Ectodermal cell (in vitro differentiated cells): Measurements from ENCODE around the gene LRP11.
"Not testable (repeated sequence)": the region's sequence is repeated elsewhere in the genome, so short reads cannot be mapped to it uniquely, and the experiment has no call there.

Experiments used
- H3K27ac ChIP-seq: 2 replicates; pipeline ENCODE4 v1.7.0; 2013; ENCODE audit warnings: mild to moderate bottlenecking, low read depth, low read length; ENCODE audit not compliant: insufficient read depth, poor library complexity, severe bottlenecking
- H3K27me3 ChIP-seq: 2 replicates; pipeline ENCODE4 v1.7.0; 2013; ENCODE audit warnings: mild to moderate bottlenecking, low read length; ENCODE audit not compliant: insufficient read depth, control insufficient read depth, poor library complexity, severe bottlenecking
- H3K36me3 ChIP-seq: one replicate; pipeline ENCODE4 v1.7.0; 2013; ENCODE audit warnings: low read length; ENCODE audit not compliant: control insufficient read depth, insufficient read depth
- H3K4me1 ChIP-seq: one replicate; pipeline ENCODE4 v1.7.0; 2013; ENCODE audit warnings: low read length; ENCODE audit not compliant: control insufficient read depth, insufficient read depth
- H3K4me3 ChIP-seq: 2 replicates; pipeline ENCODE4 v1.7.0; 2013; ENCODE audit warnings: low read depth, low read length, control low read depth; ENCODE audit not compliant: insufficient read depth
- H3K9me3 ChIP-seq: 2 replicates; pipeline ENCODE4 v1.7.0; 2013; ENCODE audit warnings: mild to moderate bottlenecking, low read length, moderate library complexity; ENCODE audit not compliant: control insufficient read depth
- WGBS, 2 experiments: methylation state at CpG; one replicate each; pipeline ENCODE4 v1.1.7; 2013; ENCODE audit warnings: missing lambda C conversion rate in 2 of 2; 5-methylcytosine and 5-hydroxymethylcytosine counted together

Gene LRP11

DNA sequence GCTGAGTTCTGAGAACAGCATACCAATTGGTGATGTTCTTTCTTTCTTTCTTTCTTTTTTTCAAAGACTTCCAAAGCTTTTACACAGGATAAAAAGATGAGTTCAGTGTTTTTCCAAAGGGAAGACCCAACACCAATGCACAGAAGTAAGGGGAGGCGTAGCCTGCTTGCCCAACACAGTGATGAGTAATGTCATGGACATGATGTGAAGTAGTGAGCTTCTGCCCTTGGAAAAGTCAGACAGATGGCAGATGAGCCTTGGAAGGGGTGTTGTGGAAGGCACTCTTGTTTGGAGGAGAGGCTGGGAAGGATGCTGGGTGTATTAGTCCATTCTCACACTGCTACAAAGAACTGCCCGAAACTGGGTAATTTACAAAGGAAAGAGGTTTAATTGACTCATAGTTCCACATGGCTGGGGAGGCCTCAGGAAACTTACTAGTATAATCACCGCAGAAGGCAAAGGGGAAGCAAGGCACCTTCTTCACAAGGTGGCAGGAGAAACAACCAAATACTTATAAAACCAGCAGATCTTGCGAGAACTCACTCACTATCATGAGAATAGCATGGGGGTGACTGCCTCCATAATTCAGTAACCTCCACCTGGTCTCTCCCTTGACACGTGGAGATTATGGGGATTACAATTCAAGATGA, 12.6 kb downstream of the LRP11 start:
- Histone ChIP-seq H3K4me1 (no peaks in the 10 kb centered on the region), H3K27me3 (no peaks in the 10 kb centered on the region), H3K27ac (no peak overlapping the region), H3K36me3 (no peaks in the 10 kb centered on the region), H3K9me3 (no peaks in the 10 kb centered on the region), H3K4me3 (no peak overlapping the region)
- WGBS, 2 experiments = 88 to 93% methylated on average over 5 of the region's 5 CpGs

DNA sequence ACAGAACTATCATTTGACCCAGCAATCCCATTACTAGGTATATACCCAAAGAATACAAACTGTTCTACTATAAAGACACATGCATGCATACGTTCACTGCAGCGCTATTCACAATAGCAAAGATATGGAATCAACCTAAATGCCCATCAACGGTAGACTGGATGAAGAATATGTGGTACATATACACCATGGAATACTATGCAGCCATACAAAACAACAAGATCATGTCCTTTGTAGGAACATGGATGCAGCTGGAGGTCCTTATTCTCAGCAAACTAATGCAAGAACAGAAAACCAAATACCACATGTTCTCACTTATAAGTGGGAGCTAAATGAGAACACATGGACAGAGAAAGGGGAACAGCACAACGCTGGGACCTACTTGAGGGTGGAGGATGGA, 15.8 kb downstream of the LRP11 start:
- not testable (repeated sequence) for H3K36me3 ChIP-seq, H3K4me1 ChIP-seq, H3K27ac ChIP-seq, H3K27me3 ChIP-seq, H3K4me3 ChIP-seq, H3K9me3 ChIP-seq
- WGBS, 2 experiments = 78 to 83% methylated on average over 3 to 4 of the region's 4 CpGs

GRCh38 chr6:149847939-149848267, 16.3 kb downstream of the LRP11 start:
- no peak overlapping the region for H3K4me3 ChIP-seq
- no peak overlapping the region for H3K27ac ChIP-seq
- WGBS, 2 experiments = 89 to 92% methylated on average over 4 of the region's 4 CpGs
- H3K27me3 ChIP-seq = no peaks in the 10 kb centered on the region
- H3K4me1 ChIP-seq = no peaks in the 10 kb centered on the region
- no peaks in the 10 kb centered on the region for H3K36me3 ChIP-seq
- no peaks in the 10 kb centered on the region for H3K9me3 ChIP-seq

DNA sequence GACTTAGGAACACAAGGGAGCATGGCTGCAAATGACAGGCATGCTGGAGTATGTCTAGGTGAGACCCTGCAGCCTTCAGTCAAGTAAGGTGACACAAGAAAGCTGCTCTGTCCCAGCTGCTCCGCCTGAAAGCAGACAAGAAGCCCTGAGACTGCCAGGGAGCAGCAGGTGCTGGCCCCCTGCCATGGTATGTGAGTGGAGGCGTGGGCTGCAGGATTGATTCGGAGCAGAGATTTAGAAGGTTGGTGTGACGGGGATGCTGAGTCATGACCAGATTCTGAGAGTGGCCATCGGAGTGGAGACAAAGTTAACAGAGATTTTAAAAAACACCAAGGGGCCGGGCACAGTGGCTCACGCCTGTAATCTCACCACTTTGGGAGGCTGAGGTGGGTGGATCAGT, 17.8 kb downstream of the LRP11 start:
- Histone ChIP-seq H3K27me3 (no peaks in the 10 kb centered on the region), H3K9me3 (no peaks in the 10 kb centered on the region)

DNA sequence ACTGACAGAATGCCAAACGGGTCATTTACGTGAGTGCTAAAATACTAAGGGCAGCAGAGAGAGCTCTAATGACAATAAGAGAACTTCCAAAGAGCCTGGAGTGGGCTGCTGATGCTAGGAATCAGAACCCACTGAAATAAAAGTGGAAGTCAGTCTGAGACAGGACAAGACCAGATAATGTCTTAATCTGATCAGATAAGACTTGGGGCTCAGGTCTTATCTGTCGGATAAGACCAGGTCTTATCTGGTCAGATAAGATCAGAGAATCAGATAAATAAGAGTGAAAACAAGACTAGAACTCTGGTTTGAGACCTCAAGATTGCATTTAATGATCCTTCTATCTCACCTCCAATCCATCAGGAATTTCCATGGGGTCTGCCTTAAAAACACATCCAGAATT, 18.6 kb downstream of the LRP11 start:
- Histone ChIP-seq H3K27me3 (no peaks in the 10 kb centered on the region), H3K36me3 (no peaks in the 10 kb centered on the region), H3K4me1 (no peaks in the 10 kb centered on the region), H3K4me3 (no peak overlapping the region), H3K9me3 (no peaks in the 10 kb centered on the region), H3K27ac (no peak overlapping the region)
- 84 to 88% methylated on average over 3 of the region's 3 CpGs for WGBS, 2 experiments

More for the DNA sequence above, 17.8 kb downstream of the LRP11 start:
- WGBS, 2 experiments = 78 to 80% methylated on average over 7 of the region's 7 CpGs
- Histone ChIP-seq H3K4me3 (no peak overlapping the region), H3K4me1 (no peaks in the 10 kb centered on the region), H3K36me3 (no peaks in the 10 kb centered on the region), H3K27ac (no peak overlapping the region)

GRCh38 chr6:149844480-149844879, 19.7 kb downstream of the LRP11 start:
- 97 to 100% methylated on average over 2 of the region's 2 CpGs for WGBS, 2 experiments
- Histone ChIP-seq H3K9me3 (no peaks in the 10 kb centered on the region), H3K27me3 (no peaks in the 10 kb centered on the region), H3K36me3 (no peaks in the 10 kb centered on the region), H3K27ac (no peak overlapping the region), H3K4me1 (no peaks in the 10 kb centered on the region), H3K4me3 (no peak overlapping the region)

DNA sequence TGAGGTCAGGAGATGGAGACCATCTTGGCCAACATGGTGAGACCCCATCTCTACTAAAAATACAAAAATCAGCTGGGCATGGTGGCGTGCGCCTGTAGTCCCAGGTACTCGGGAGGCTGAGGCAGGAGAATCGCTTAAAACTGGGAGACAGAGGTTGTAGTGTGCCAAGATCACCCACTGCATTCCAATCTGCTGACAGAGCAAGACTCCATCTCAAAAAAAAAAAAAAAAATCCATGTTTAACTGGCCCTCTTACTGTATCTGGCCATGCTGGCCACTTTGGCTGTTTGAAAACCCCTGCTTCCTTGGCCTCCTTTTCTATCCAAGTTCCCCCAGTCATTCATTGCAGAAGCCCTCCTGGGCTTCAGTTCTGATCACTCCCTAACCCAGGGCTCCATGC, 20.1 kb downstream of the LRP11 start:
- H3K4me3 ChIP-seq, H3K4me1 ChIP-seq, H3K27me3 ChIP-seq, H3K36me3 ChIP-seq, H3K9me3 ChIP-seq, H3K27ac ChIP-seq: not testable (repeated sequence)
- WGBS, 2 experiments = 88 to 92% methylated on average over 4 of the region's 4 CpGs

- Histone ChIP-seq H3K27ac (no peak overlapping the region), H3K4me1 (no peaks in the 10 kb centered on the region), H3K27me3 (no peaks in the 10 kb centered on the region), H3K4me3 (no peak overlapping the region), H3K36me3 (no peaks in the 10 kb centered on the region), H3K9me3 (no peaks in the 10 kb centered on the region)
- 93 to 94% methylated on average over 10 of the region's 10 CpGs for WGBS, 2 experiments
These were observed 21.0 kb downstream of the LRP11 start for GRCh38 chr6:149843051-149843633.

- H3K9me3 ChIP-seq = no peaks in the 10 kb centered on the region
- 94% methylated on average over 7 of the region's 7 CpGs for WGBS, 2 experiments
- H3K27ac ChIP-seq = no peak overlapping the region
- no peaks in the 10 kb centered on the region for H3K27me3 ChIP-seq
- H3K4me1 ChIP-seq = no peaks in the 10 kb centered on the region
- no peak overlapping the region for H3K4me3 ChIP-seq
- H3K36me3 ChIP-seq = no peaks in the 10 kb centered on the region
These were observed 21.8 kb downstream of the LRP11 start for GRCh38 chr6:149842331-149842730.

- WGBS, 2 experiments = 71 to 75% methylated on average over 8 of the region's 8 CpGs
- no peaks in the 10 kb centered on the region for H3K9me3 ChIP-seq
- H3K4me1 ChIP-seq = no peaks in the 10 kb centered on the region
- H3K27ac ChIP-seq = no peak overlapping the region
- H3K4me3 ChIP-seq = no peak overlapping the region
- H3K27me3 ChIP-seq = no peaks in the 10 kb centered on the region
- no peaks in the 10 kb centered on the region for H3K36me3 ChIP-seq
These were observed 23.6 kb downstream of the LRP11 start for GRCh38 chr6:149840345-149841075.
